Measurements from ENCODE around the gene TPI1. TPM values are rescaled to one million over a fixed set of nuclear protein-coding genes. Genes with fewer than 3 reads are reported as not detected.
A peak's percentile ranks its signal among the peaks of the same experiment; 100 is the strongest.

The TPI1 gene
- total RNA-seq, 1 donor from 2014 or later, result 306 TPM

- no peak overlapping the region for H3K4me3 Mint-ChIP-seq
Measured at GRCh38 chr12:6909421-6910145, 42.3 kb downstream of the TPI1 start.

GRCh38 chr12:6912164-6912935 lies 45.0 kb downstream of the TPI1 start:
- Mint-ChIP-seq H3K36me3 (ENCODE audit: low read depth) (peaks cover 11% of the 10 kb centered on the region), H3K4me1 (peaks cover 30% of the 10 kb centered on the region), H3K27ac (no peak overlapping the region), H3K27me3 (peaks cover 2% of the 10 kb centered on the region), H3K9me3 (no peaks in the 10 kb centered on the region), H3K4me3 (peak overlapping the region; percentile 9)
- ATAC-seq (ENCODE audit: low read depth), result no peak
- CTCF ChIA-PET, result interaction anchor here (0.9 kb wide), 1 partner anchor 21 kb away, joined by 3 read pairs; no protein-coding TSS in a partner anchor
- DNase-seq, result no peak
- intact Hi-C loops (cut with micrococcal nuclease), result no loop called here
- POLR2A ChIA-PET, result interaction anchor here (0.6 to 0.9 kb wide), 3 partner anchors 15 to 90 kb away, joined by 3 to 4 read pairs (median 3); partner anchors contain the start of genes C12orf57 and RNU7-1
- TF ChIP-seq CTCF (IDR thresholded peaks at IDR 0.05), result no peak

More at GRCh38 chr12:6909421-6910145, 42.3 kb downstream of the TPI1 start:
- Mint-ChIP-seq H3K36me3 (ENCODE audit: low read depth) (no peaks in the 10 kb centered on the region), H3K27ac (no peak overlapping the region), H3K4me1 (peaks cover 13% of the 10 kb centered on the region), H3K27me3 (peaks cover 2% of the 10 kb centered on the region), H3K9me3 (no peaks in the 10 kb centered on the region)
- ChIA-PET CTCF (interaction anchor here (1.0 kb wide), 1 partner anchor 14 kb away, joined by 3 read pairs; no protein-coding TSS in a partner anchor), POLR2A (interaction anchor here (2.3 kb wide), 1 partner anchor 18 kb away, joined by 8 read pairs; no protein-coding TSS in a partner anchor)
- TF ChIP-seq CTCF (IDR thresholded peaks at IDR 0.05), result no peak
- no peak for DNase-seq
- intact Hi-C loops (cut with micrococcal nuclease), result no loop called here
- ATAC-seq (ENCODE audit: low read depth), result no peak

- peaks cover 30% of the 10 kb centered on the region for H3K4me1 Mint-ChIP-seq
- H3K27ac Mint-ChIP-seq, result peak within 1 kb of the TSS; percentile 61
- ChIA-PET CTCF (interaction anchor here (0.9 to 1.3 kb wide), 3 partner anchors 9 to 45 kb away, joined by 3 to 5 read pairs (median 3); no protein-coding TSS in a partner anchor), POLR2A (interaction anchor here (0.5 to 2.4 kb wide), 16 partner anchors 9 to 1022 kb away, joined by 3 to 13 read pairs (median 4); partner anchors contain the start of genes ATN1, C12orf57, LRRC23 and RNU7-1)
- peak within 1 kb of the TSS; percentile 90 for H3K4me3 Mint-ChIP-seq
- H3K9me3 Mint-ChIP-seq, result no peaks in the 10 kb centered on the region
- H3K27me3 Mint-ChIP-seq, result peaks cover 2% of the 10 kb centered on the region
- intact Hi-C loops (cut with micrococcal nuclease), result loop anchor here (1.0 kb wide), 3 partner anchors 10 to 41 kb away; partner anchors contain the start of genes LRRC23 and SPSB2
- ATAC-seq (ENCODE audit: low read depth) (peak; percentile 93), DNase-seq (peak; percentile 71)
- TF ChIP-seq CTCF (IDR thresholded peaks at IDR 0.05), result no peak
- H3K36me3 Mint-ChIP-seq (ENCODE audit: low read depth), result peaks cover 13% of the 10 kb centered on the region
Measured at GRCh38 chr12:6914246-6914946, 47.1 kb downstream of the TPI1 start, which contains the start of gene ENO2. Gene ENO2 (plus strand): TSS chr12:6914580. CDS start chr12:6915833, 1,253 bp downstream.

GRCh38 chr12:6914947-6915788 lies 47.8 kb downstream of the TPI1 start:
- peaks cover 19% of the 10 kb centered on the region for H3K36me3 Mint-ChIP-seq (ENCODE audit: low read depth)
- H3K4me1 Mint-ChIP-seq, result peaks cover 34% of the 10 kb centered on the region
- CTCF ChIA-PET, result interaction anchor here (1.3 to 1.8 kb wide), 2 partner anchors 10 kb away, joined by 3 to 5 read pairs; no protein-coding TSS in a partner anchor
- intact Hi-C loops (cut with micrococcal nuclease), result loop anchor here (1.0 kb wide), 3 partner anchors 9 to 42 kb away; partner anchors contain the start of genes LRRC23 and SPSB2
- POLR2A ChIA-PET, result interaction anchor here (0.6 to 3.1 kb wide), 9 partner anchors 9 to 229 kb away, joined by 4 to 13 read pairs (median 7); partner anchors contain the start of genes ATN1, C12orf57, LRRC23 and RNU7-1
- TF ChIP-seq CTCF (IDR thresholded peaks at IDR 0.05), result no peak
- H3K27ac Mint-ChIP-seq, result peak overlapping the region; percentile 50
- DNase-seq (no peak), ATAC-seq (ENCODE audit: low read depth) (peak; percentile 4)
- H3K9me3 Mint-ChIP-seq, result no peaks in the 10 kb centered on the region
- H3K4me3 Mint-ChIP-seq, result peak overlapping the region; percentile 90
- peaks cover 2% of the 10 kb centered on the region for H3K27me3 Mint-ChIP-seq
